NB4 (cell line): ENCODE measurements around the gene TSSK6.
A peak's percentile ranks its signal among the peaks of the same experiment; 100 is the strongest.

Source experiments
- DNase-seq: peaks from one replicate; pipeline ENCODE4 v3.0.0; 2010; ENCODE audit warnings: low read depth
- H3K4me3 ChIP-seq: one replicate; pipeline ENCODE4 v1.5.1; 2011; ENCODE audit warnings: mild to moderate bottlenecking, low read depth, low read length, moderate library complexity
- MYC ChIP-seq: IDR thresholded peaks from 2 replicates; pipeline ENCODE4 v1.6.1; 2011; ENCODE audit warnings: low read depth, low read length
- POLR2A ChIP-seq: IDR thresholded peaks from 2 replicates; pipeline ENCODE4 v1.6.1; 2011; ENCODE audit warnings: mild to moderate bottlenecking; ENCODE audit not compliant: insufficient read length; ENCODE audit errors: extremely low read depth
- TF ChIP-seq, protein P1 (sequence below): IDR thresholded peaks from 2 replicates; pipeline ENCODE4 v1.6.1; 2011; ENCODE audit warnings: low read depth, low read length
- TF ChIP-seq, protein P2 (sequence below): IDR thresholded peaks from one replicate; pipeline ENCODE4 v1.5.1; 2012; ENCODE audit warnings: low read depth, low read length

The TSSK6 gene

DNA sequence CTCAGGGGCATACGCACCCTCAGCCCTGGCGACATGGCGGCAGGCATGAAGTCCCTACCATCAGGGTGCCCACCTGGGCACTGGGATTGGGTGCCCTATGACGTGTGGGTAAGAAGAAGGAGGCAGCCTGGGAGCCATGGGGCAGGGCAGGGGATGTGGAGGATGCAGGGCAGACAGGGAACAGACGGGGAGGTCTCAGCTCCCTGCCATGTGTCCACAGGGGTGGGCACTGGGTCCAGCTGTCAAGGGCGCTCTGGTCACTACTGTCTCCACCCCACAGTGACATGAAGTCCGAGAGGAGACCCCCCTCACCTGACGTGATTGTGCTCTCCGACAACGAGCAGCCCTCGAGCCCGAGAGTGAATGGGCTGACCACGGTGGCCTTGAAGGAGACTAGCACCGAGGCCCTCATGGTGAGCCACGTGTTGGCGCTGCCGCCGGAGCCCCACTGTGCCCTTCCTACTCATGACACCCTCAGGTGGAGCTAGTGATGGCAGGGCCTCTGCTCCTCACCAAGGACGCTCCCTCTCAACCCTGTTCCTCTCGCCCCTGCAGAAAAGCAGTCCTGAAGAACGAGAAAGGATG lies 23.2 kb downstream of the TSSK6 start:
- no peak overlapping the region for H3K4me3 ChIP-seq
- DNase-seq = no peak
- TF ChIP-seq MYC (no peak), POLR2A (no peak)
- TF ChIP-seq, protein P1, sequence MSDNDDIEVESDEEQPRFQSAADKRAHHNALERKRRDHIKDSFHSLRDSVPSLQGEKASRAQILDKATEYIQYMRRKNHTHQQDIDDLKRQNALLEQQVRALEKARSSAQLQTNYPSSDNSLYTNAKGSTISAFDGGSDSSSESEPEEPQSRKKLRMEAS = no peak
- TF ChIP-seq, protein P2, sequence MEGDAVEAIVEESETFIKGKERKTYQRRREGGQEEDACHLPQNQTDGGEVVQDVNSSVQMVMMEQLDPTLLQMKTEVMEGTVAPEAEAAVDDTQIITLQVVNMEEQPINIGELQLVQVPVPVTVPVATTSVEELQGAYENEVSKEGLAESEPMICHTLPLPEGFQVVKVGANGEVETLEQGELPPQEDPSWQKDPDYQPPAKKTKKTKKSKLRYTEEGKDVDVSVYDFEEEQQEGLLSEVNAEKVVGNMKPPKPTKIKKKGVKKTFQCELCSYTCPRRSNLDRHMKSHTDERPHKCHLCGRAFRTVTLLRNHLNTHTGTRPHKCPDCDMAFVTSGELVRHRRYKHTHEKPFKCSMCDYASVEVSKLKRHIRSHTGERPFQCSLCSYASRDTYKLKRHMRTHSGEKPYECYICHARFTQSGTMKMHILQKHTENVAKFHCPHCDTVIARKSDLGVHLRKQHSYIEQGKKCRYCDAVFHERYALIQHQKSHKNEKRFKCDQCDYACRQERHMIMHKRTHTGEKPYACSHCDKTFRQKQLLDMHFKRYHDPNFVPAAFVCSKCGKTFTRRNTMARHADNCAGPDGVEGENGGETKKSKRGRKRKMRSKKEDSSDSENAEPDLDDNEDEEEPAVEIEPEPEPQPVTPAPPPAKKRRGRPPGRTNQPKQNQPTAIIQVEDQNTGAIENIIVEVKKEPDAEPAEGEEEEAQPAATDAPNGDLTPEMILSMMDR = no peak

DNA sequence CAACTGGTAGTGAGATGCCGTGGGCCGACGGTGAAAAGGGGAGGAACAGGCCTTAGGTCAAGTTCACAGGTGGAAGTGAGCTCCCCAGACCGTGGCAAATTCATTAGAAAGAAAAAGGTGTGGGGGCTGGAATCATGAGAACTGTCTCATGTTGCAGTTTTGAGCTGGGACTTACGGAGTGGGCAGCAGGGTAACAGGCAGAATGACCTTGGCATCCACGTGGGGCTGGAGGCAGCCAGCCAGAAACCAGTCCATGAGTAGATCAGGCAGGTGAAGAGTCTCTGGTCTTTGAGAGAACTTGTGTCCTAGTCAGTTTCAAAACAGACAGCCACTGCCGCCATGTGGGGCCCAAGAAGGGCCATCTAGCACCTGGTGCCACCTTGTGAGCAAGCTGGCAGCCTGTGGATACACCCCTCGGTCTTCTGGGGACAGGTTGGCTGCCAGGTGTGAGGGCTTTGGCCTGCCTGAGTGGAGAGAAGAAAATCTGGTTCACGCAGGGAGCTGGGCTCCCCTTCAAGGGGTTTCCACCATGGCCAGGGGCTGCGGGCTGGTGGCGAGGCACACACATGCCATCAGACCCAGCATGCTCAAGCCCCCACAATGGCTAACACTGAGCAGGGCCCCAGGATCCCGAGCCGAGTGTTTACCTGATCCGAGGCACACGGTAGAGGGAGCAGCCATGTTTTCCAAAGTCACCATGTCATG lies 23.9 kb downstream of the TSSK6 start:
- DNase-seq = no peak
- TF ChIP-seq, protein P2 = no peak
- TF ChIP-seq, protein P1 = no peak
- TF ChIP-seq MYC = no peak
- no peak for TF ChIP-seq POLR2A
- H3K4me3 ChIP-seq = no peak overlapping the region

DNA sequence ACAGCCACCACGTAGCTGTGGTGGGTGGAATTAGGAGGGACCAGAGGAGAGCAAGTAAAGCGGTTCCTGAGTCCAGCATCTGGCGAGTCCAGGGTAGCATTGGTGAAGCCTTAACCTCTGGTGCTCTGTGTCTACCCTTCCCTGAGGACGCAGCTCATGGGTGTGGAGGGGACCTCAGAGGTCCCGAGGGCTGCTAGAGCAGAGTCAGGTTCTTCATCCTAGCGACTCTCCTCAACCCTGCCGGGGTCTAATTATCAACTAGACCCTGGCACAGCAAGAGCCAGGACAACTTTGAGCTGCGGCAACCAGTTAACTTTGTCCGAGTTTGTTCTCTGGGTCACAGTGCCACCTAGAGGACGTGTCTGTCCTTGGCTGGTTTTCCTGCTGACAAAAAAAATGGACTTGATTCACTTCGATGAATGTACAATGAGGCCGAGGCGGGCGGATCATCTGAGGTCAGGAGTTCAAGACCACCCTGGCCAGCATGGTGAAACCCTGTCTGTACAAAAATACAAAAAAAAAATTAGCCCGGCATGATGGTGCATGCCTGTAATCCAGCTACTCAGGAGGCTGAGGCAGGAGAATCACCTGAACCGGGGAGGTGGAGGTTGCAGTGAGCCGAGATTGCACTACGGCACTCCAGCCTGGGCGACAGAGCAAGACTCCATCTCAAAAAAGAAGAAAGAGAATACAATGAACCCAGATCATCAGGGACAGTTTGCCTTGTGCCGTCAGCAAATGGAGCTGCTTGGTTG lies 25.0 kb downstream of the TSSK6 start:
- TF ChIP-seq, protein P2 = peak; percentile 69
- TF ChIP-seq, protein P1 = no peak
- TF ChIP-seq MYC = no peak
- H3K4me3 ChIP-seq = no peak overlapping the region
- peak; percentile 82 for DNase-seq

DNA sequence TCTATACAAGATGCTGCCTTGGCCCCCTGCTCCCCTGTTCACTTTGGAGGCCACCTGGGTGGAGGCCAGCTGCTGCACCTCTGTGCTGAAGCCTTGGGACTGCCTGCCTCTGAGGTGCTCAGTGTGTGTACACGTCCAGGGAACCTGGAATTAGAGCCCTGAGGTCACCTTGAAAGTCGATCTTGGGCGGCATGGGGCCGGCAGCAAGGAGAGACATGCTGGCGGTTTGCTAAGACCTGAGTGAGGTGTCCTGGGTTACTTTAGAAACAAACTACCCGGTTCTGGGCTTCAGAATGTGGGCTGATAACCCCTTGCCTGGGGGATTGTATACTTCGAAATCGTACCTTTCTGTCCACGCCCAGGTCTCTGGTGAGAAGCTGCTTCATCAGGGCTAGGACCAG lies 25.5 kb downstream of the TSSK6 start:
- no peak for DNase-seq
- no peak overlapping the region for H3K4me3 ChIP-seq
- TF ChIP-seq, protein P1 = no peak
- TF ChIP-seq, protein P2 = no peak
- TF ChIP-seq POLR2A (no peak), MYC (no peak)

DNA sequence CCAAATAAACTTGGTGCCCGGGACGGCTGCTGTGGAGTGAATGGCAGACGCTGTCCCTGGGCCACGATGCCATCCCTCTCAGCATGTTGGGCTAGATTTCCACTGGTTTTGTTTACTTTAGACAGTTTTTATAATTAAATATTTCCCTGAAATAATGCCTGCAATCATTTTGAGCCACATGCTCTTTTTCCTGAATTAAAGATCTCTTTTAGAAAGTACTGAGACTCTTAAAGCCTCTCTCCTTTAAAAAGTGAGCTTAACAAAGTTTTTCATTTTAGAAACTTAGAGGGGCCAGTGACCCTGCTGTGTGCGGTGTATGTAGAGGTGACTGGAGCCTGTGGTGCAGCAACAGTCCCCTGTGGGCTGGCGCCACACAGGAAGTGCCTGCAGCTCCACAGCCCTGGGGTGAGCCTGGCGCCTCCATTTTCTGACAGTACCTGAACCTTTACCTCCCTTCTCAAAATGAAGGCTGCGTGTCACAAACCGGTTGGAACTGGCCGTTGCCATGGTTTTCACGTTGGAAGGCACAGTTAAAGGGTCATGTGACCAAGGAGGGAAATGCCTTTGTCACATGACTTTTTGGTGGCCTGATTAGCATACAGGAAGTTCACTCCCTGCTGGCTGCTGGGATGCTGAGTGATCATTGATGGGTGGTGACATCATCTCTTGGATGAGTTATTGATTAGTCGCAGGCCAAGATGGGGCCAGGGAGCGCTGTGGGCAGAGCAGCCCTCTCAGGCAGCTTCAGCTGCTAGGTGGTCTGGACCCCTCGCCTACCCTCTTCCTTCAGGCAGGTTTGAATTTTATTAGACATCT lies 26.3 kb downstream of the TSSK6 start:
- no peak overlapping the region for H3K4me3 ChIP-seq
- TF ChIP-seq, protein P1 = peak; percentile 94
- TF ChIP-seq, protein P2 = no peak
- TF ChIP-seq MYC = peak; percentile 81
- TF ChIP-seq POLR2A = no peak
- DNase-seq = peak; percentile 92
